ENCODE measurements around the gene SCD5.

GRCh38 chr4:82755650-82756049 lies 42.9 kb downstream of the SCD5 start:
- TF ChIP-seq JUN (IDR thresholded peaks at IDR 0.05; ENCODE audit: borderline replicate concordance, insufficient read depth, insufficient read length, low read depth) (no peak), CTCF (IDR thresholded peaks at IDR 0.05; ENCODE audit: extremely low read depth in 1 of 2, insufficient read depth in 1 of 2, low read depth in 1 of 2, low read length in 2 of 2) (no peak), POLR2A (IDR thresholded peaks at IDR 0.05; ENCODE audit: low read depth, low read length) (no peak), EZH2 (IDR thresholded peaks at IDR 0.05; ENCODE audit: borderline replicate concordance, low read depth, low read length, severe bottlenecking) (no peak), POLR2AphosphoS5 (IDR thresholded peaks at IDR 0.05; ENCODE audit: insufficient read depth, low read depth, low read length) (no peak), FOS (IDR thresholded peaks at IDR 0.05; ENCODE audit: borderline replicate concordance, insufficient read depth, low read length) (no peak)

All from endothelial cell of umbilical vein (primary cell).